COR-L47 (cell line): ENCODE data around the gene UGT1A10.

Source experiments
- DNase-seq: peaks from one replicate; lab custom pipeline; 2025; lab: John Stamatoyannopoulos, UW

UGT1A10 gene

DNA sequence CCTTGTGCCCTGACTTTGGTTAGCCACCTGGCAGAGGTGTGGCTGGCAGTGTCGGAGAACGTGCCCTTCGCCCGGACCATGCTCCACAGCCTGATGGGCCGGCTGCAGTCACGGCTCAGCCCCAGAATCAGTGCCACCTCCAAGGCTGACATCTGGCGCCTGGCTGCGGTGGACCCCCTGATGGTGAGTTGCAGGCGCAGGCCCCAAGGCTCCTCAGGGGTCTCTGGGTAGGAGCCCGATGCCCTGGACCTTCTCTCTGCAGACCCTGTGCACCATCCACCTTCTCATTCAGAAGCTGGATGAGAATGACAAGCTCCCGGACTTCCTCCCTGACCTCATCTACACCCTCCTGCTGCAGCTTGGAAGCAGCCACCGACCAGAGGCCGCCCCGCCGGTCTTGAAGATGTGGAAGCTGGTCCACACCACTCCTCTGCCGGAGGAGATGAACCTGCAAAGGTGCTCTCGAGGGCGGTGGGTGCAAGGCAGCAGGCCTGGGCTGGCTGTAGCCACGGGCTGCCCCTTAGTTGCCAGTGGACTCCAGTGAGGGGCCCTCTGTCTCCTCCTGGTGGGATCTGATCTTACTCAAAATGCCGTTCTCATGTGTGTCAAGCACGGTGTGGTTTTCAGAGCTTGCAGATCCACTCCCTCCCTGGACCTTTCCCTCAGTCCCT is 186.0 kb downstream of the UGT1A10 start:
- no peak for DNase-seq
